GM19397 (cell line): ENCODE measurements around the gene NRN1L.
"Not testable (repeated sequence)": the region's sequence is repeated elsewhere in the genome, so short reads cannot be mapped to it uniquely, and the experiment has no call there.

ENCODE experiments used
- ATAC-seq: cut with Tn5 transposase; IDR thresholded peaks from one replicate; pipeline ENCODE4 v1.9.1; 2021; ENCODE audit warnings: mild to moderate bottlenecking, moderate library complexity; ENCODE audit not compliant: unreplicated experiment

Gene NRN1L

DNA sequence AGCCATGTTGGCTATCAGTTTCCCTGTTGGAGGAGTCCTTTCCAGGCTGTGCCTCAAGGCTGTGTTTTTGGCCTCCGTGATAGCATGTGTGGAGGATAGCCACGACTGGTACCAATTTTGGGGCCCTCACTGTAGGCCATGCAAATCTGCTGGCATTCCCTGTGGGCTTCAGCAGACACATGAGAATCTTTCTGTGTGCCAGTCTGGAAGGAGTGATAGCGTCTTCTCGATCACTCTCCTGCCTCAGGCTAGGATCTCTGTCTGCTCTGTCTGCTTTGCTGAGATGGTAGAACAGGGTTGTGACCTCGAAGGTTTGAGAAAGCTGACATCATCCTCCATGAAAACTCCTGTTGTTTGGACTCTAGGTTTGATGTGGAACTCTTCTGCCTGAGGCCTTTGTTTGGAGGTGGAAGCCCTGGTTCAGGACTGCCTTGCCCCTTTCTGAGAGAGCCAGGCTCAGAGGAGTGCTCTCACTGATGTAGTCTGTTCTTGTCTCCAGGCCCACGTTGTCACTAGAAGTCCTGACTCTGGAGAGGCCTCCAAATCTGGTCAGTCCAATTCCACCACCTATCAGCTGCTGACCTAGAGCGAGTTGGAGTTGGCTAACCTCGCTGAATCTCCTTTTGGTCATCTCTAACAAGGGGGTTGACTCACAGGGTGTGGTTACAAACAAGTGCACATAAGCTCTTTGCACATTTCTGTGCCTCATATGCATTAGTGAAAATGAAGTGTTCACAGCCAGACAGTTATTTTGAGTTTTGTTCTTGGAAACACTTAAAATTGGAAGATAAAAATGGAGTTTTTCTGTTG is 23.9 kb upstream of the NRN1L start:
- no peak for ATAC-seq

DNA sequence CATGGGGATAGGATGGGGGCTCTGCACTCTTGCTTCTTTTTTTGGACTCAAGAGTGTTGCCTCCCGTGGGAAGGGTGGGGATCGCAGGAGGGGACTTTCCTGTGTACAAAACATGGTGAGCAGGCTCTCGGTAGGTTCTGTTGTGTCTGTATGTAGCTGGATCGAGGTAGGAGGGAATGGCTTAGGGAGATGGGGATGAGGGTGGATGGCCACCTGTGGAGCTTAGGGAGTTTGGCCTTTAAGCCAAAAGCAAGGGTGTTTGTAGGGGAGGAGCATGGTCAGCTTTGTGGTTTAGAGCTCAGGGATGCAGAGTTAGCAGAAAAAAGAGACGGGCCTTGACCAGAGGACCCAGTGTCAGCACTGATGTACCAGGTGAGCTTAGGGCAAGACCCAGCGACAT is 22.8 kb upstream of the NRN1L start:
- ATAC-seq: no peak

DNA sequence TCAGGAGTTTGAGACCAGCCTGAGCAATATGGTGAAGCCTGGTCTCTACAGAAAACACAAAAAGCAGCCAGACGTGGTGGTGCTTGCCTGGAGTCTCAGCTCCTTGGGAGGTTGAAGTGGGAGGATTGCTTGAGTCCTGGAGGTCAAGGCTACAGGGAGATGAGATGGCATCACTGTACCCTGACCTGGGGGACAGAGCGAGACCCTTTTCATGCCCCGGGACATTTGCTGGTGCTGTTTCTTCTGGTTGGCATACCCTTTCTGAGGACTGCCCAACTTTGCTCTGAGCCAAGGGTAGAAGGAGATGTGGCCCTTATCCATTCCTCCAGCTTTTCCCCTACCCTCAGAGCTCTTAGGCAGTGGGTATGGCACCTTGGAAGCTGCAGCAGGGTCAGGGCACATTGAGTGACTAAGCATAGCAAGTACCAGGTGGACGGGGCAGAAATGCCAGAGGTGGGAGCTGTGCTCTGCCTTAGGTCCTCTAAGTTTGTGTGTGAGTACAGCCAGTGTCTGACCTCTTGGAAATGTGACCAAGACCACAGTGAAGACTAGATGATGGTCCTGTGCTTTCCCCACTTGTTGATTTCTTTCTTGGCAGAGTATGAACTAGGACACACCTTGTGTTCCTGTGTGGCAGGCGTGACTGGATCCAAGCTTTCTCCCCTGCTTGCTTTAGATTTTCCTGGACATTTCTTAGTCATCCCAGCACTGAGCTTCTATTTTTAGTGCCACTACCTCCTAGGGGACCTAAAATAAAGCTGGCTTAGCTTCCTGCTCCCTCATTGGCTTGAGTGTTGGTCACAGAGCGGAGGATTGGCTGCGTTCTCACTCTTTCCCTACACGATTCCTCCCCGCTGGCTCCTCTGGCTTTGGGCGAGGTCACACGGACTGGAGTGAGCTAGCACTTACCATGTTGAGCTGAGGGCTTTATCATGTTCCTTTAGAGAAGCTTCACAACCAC is 21.8 kb upstream of the NRN1L start:
- no peak for ATAC-seq

DNA sequence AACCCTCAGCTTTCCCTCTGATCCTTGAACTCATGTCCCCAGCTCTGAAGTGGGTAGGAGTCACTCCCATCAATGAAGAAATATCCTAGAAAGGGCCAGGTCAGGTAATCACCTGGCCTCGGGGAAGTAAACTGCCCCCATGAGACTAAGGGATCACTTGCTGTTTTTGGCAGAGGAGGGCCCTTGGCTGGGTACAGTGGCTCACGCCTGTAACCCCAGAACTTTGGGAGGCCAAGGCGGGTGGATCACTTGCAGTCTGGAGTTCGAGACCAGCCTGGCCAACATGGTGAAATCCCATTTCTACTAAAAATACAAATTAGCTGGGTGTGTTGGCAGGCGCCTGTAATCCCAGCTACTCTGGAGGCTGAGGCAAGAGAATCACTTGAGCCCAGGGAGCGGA is 20.6 kb upstream of the NRN1L start:
- not testable (repeated sequence) for ATAC-seq

DNA sequence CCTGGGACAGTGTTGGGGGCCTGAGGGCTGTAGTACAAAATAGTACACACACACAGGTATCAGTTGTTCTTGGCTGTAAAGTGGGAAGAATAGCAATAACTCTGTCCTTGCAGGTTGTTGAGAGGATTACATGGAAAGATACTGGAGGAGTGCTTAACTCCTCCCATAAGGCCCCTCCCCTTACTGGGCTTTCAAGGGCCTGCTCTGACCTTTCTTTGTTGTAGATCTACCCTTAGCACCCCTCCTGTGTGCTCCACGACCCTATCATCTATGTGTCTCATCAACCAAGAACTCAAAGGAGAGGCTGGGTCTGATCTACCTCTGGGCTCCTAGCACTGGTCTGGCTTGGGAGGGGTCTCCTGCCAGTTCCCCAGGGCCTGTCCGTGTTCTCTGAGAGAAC is 20.1 kb upstream of the NRN1L start:
- no peak for ATAC-seq

DNA sequence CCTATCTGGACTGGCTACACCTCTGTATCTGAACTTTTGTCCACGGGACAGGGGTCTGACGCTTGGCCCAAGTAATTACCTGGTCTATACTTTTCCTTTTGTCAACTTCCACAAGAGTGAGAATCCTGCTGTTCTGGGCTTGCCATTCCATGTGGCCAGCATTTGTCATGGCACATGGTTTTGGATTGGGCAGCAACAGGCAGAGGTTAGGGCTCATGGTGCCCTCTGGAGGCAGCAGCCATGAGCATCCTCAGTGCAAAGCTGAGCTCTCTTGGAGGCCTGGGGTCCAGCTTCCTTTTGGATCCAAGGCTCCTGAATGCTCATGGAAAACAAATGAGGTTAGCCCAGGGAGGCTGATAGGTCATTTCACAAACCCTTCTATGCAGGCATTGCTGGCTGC is 19.4 kb upstream of the NRN1L start:
- no peak for ATAC-seq

DNA sequence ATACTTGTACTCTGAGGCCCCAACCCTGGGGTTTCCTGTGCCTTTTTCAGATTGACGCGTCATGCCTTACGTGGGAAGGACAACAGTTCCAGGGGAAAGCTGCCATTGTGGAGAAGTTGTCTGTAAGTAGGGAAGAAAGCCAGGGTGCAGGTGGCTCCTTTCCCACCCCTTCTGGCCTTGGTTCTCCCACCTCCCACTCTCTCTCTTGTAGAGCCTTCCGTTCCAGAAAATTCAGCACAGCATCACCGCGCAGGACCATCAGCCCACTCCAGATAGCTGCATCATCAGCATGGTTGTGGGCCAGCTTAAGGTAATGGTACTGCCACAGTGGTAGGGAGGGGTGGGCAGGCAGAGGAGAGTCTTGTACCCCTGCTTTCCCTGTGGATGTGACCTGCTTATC is 16.4 kb upstream of the NRN1L start:
- no peak for ATAC-seq

DNA sequence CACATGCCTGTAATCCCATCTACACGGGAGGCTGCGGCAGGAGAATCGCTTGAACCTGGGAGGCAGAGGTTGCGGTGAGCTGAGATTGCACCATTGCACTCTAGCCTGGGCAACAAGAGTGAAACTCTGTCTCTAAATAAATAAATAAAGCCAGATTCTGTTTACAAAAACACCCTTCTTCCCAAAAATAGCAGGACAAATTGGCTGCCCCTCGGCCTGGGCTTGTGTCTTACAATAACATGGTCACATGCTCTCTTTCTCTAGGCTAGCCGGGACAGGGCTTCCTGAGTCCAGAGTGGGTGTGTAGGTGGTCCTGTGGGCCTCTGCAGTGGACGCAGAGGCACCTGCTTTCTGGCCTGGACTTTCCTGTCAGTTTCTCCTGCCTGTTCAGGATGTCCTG is 15.0 kb upstream of the NRN1L start:
- ATAC-seq: no peak

DNA sequence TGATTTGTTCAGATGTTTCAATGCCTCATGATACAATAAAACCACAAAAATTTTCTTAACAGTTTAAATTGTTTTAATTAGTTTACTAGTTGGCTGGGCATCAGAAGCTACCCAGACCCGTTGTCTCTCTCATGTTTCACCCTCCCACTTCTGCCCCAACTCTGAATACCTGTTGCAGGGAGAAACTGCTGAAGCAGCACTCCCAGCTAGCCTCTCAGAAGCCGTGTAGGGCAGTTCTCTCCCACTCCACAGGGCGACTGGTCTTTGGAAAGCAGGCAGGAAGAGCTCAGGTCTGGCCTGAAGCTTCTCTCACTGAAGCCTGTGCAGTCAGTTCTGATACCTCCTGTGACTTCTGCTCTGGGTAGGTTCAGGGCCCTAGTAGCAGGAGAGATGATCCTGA is 13.4 kb upstream of the NRN1L start:
- ATAC-seq: no peak

DNA sequence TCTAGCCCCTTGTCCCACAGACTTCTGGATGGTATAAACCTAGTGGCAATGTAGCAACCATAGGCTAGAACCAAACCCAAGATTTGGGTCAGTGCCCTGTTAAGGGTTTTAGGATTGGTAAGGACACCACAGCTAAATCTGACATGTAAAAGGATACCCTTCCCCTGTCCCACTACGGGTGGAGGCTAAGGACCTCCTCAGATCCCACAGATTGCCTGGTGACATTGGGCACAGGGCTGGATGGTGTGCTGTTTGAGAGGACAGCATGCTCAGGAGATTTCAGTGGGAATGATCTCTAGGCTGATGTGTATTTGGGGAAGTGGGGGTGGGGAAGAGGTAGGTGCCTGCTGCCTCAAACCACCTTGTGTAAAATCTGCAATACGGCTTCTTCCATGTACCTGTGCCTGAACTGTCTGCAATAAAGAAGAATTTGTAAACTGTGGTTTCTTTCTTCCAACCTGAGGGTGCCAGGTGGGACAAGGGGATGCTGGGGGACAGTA is 12.5 kb upstream of the NRN1L start:
- ATAC-seq: no peak

DNA sequence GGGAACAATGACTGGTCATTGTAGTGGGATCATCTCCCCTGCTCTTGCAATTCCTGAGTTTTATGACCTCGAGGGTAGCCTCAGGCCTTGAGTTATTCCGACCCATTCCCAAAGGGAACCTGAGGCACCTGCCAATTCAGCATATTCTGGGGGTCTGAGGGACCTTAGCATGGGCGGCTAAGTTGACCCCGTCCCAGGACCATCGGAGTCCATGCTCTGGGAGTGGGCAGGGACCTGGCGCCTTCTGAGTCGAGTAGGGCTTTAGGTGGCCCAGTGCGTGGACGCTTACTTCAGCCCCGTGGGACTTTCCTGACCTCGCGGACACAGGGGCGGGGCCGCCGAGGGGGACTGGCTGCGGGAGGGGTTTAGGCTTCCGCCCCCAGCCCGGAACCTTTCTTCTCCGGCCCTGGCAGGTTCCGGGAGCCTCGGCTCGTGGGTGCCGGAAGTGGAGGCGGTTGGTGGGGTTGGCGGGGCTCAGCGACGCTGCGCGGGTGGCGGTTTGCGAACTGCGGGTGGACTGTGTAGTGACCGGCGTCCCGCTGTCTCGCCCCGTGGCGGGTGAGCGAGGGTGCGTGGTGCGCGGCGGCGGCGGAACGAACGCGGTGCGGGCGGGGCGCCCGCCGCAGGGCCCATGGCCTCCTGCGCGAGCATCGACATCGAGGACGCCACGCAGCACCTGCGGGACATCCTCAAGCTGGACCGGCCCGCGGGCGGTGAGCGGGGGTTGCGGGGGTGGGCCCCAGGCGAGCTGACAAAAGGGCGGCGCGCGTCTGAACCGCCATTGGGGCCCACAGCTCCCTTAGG is 11.9 kb upstream of the NRN1L start, which contains the start of gene EDC4:
EDC4 (plus strand) TSS at position 422 of the 804 bp plus-strand sequence; CDS start at position 632, 210 bp downstream.
- peak; percentile 70 for ATAC-seq

DNA sequence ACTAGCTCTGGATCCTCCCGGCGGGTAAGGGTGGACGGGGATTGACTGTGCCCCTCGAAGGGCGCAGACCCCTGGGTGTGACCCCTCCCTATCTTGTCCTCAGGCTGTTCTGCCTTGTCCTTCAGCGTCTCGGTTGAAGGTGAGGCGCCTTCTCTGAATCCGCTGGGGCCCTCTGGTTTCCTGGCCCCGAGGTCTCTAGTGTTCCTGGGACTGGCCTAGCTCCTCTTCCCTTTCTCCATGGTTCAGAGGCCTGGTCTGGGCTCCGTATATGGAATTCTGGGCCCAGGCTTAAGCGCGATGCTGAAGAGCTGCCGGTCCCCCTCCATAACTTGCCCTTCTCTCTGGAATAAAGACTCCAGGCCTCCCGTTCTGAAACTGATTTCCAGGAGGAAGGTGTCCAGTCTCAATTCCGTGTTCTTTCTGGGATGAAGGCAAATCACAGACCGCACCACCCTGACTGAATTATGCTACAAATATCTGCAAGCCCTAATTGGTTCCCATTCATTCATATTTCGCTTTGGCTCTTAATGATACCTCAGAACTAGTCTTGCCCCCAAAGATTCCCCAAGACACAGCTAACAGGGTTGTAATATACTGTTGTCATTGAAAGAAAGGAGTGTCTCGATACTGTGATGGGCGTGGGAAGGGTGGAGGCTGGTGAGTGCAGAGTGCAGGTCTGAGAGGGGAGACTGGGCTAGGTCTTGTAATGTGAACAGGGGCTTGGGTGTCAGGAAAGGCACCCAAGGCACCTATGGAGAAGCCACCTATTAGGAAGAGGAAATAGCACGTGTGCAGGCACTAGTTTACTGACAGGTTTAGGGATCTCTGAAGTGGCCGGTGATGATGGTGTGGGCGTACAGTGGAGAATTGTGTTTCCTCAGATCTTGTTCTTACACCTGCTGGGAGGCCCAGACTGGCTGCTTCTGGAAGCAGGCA is 11.0 kb upstream of the NRN1L start:
- ATAC-seq: peak; percentile 26

DNA sequence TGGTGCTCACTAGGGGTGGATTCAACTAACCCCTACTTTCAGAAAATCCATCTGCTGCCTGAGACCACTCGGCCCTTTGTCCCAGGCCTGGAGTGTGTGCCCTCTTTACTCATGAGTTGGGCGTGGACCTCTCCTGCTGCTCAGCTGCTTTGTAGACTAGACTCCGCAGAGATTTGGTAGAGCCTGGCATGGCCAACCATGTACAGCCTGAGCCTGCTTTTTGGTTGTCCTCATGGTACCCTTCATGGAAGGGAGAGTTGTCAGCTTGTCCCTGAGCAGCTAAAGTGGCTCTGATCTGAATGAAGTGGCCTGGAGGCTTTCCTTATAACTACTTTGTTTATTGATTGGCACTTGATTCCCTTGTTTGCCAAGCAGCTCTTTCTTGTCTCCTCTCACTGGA is 10.3 kb upstream of the NRN1L start:
- ATAC-seq: no peak

DNA sequence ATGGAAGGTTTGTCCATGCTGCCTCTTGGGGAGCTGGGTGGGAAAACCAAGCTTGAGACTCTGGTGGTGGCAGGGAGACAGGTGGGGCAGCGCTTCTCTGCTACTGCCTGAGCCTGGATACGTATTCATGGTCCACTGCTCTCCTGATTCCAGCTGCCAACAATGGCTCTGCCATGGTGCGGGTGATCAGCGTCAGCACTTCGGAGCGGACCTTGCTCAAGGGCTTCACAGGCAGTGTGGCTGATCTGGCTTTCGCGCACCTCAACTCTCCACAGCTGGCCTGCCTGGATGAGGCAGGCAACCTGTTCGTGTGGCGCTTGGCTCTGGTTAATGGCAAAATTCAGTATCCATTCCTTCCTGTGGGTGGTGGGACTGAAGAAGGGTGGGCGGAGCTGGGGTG is 7.6 kb upstream of the NRN1L start:
- no peak for ATAC-seq

DNA sequence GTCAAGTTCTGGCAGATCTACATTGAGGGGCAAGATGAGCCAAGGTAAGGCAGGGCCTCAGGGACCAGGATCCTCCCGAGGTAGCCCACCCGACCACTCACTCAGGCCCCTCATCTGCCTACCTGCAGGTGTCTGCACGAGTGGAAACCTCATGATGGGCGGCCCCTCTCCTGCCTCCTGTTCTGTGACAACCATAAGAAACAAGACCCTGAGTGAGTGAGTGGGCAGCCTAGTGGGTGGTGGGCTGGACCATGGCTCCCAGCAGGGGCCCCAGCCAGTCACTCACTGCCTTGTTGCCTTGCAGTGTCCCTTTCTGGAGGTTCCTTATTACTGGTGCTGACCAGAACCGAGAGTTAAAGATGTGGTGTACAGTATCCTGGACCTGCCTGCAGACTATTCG is 6.5 kb upstream of the NRN1L start:
- no peak for ATAC-seq

DNA sequence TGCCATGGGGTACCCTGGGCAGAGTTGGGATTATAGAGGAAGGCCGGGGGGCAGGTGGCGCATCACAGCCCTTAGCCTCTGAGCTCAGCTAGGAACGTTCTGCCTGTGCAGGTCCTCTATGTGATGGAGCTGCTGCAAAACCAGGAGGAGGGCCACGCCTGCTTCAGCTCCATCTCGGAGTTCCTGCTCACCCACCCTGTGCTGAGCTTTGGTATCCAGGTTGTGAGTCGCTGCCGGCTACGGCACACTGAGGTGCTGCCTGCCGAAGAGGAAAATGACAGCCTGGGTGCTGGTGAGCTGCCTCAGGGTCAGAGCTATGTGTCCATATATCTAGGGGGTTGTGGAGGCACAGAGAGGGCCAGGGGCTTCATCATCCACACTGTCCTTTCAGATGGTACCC is 5.8 kb upstream of the NRN1L start:
- no peak for ATAC-seq

DNA sequence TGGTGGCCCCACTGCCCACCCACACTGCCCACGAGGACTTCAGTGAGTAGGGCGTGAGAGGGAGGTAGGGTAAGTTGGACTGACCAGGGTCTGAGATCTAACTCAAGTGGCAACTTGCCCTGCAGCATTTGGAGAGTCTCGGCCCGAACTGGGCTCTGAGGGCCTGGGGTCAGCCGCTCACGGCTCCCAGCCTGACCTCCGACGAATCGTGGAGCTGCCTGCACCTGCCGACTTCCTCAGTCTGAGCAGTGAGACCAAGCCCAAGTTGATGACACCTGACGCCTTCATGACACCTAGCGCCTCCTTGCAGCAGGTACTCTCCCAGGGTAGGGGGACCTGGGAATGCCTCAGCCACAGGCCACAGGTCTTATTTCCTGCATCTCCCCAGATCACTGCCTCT is 5.2 kb upstream of the NRN1L start:
- no peak for ATAC-seq

DNA sequence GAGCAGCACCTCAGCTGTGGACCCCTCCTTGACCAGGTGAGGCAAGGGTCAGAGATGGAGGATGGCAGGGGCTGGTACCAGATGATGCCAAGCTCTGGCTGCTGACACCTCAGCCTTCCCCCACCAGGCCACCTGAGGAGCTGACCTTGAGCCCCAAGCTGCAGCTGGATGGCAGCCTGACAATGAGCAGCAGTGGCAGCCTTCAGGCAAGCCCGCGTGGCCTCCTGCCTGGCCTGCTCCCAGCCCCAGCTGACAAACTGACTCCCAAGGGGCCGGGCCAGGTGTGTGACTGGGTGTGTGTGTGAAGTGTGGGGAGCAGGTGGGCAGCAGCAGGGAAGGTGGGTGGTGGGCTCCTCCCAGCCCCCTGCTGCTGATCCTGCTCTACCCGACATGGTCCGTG is 4.7 kb upstream of the NRN1L start:
- no peak for ATAC-seq

DNA sequence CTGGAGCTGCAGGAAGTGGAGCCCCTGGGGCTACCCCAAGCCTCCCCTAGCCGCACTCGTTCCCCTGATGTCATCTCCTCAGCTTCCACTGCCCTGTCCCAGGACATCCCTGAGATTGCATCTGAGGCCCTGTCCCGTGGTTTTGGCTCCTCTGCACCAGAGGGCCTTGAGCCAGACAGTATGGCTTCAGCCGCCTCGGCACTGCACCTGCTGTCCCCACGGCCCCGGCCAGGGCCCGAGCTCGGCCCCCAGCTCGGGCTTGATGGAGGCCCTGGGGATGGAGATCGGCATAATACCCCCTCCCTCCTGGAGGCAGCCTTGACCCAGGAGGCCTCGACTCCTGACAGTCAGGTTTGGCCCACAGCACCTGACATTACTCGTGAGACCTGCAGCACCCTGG is 4.1 kb upstream of the NRN1L start:
- ATAC-seq: no peak

DNA sequence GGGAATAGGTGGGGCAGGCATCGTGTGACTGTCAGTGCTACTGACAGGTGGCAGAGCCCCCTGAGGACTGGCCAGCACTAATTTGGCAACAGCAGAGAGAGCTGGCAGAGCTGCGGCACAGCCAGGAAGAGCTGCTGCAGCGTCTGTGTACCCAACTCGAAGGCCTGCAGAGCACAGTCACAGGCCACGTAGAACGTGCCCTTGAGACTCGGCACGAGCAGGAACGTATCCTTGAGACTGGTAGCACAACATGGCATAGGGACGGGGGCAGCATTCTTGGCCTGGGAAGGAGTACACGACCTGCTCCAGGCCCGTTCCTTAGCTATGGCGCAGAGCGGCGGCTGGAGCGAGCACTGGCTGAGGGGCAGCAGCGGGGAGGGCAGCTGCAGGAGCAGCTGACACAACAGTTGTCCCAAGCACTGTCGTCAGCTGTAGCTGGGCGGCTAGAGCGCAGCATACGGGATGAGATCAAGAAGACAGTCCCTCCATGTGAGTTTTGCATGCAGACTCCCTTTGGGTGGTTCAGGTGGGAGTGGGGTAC is 3.0 kb upstream of the NRN1L start:
- no peak for ATAC-seq
